K562 (cell line): ENCODE data around the gene PRMT3. TPM values are rescaled to one million over a fixed set of nuclear protein-coding genes. Genes with fewer than 3 reads are reported as not detected.

Source experiments
- ATAC-seq: fragments of 200-7000 bp; cut with Tn5 transposase; 3 replicates; pipeline ENCODE4 v1.9.1; 2020; ENCODE audit warnings: moderate library complexity
- BruUV-seq: library from RNA; stranded (reverse); fragments of 400-500 nt; replicated peaks from 2 replicates; lab custom pipeline; 2021; lab: Mats Ljungman, UMichigan
- CTCF ChIA-PET: fragments of 300-600 bp; formaldehyde crosslinking; extraction: SDS; loops from one replicate; lab custom pipeline; 2021; ENCODE audit warnings: low intra/inter-chr PET ratio; lab: Yijun Ruan, JAX
- POLR2A ChIA-PET: fragments of 300-600, 350-650 bp; sonication (Branson Sonifier 250); formaldehyde crosslinking; extraction: SDS; loops from one replicate; lab custom pipeline; 2021; ENCODE audit warnings: antibody characterized with exemption, inconsistent platforms; lab: Yijun Ruan, JAX
- DNase-seq, 4 experiments: peaks; one replicate each; pipeline versions ENCODE4 v3.0.0 to v3.0.0-alpha.2; 2011 to 2018; ENCODE audit warnings: low spot score in 3 of 4, mixed read lengths in 3 of 4; ENCODE audit errors: extremely low read depth in 1 of 4
- FAIRE-seq: peaks from 2 replicates; lab custom pipeline; 2011; peaks lifted over from hg19 to GRCh38; lab: Jason Lieb, UNC
- H2AFZ ChIP-seq: 2 replicates; pipeline ENCODE4 v1.6.0; 2011; ENCODE audit warnings: low read depth, low read length, control low read depth, inconsistent platforms
- H3K27ac ChIP-seq: fragments of 200-600 bp; 3 replicates; pipeline ENCODE4 v1.8.0; 2011; ENCODE audit warnings: low read depth, mild to moderate bottlenecking, control low read depth, inconsistent platforms, low read length, moderate library complexity, mixed read lengths; ENCODE audit errors: extremely low read depth
- H3K27me3 ChIP-seq, 2 experiments: fragments of 300-600 bp in 1 of 2; 2 replicates in 1 of 2; 3 replicates in 1 of 2; pipeline versions ENCODE4 v1.6.0 to v1.8.0; 2011; ENCODE audit warnings: inconsistent platforms in 2 of 2, low read length in 2 of 2, mild to moderate bottlenecking in 1 of 2, mixed read lengths in 1 of 2, moderate library complexity in 1 of 2; ENCODE audit not compliant: control insufficient read depth in 2 of 2, insufficient read depth in 2 of 2
- H3K36me3 ChIP-seq: fragments of 300-600 bp; 3 replicates; pipeline ENCODE4 v1.8.0; 2011; ENCODE audit warnings: mild to moderate bottlenecking, low read length, inconsistent platforms; ENCODE audit not compliant: control insufficient read depth, insufficient read depth
- H3K4me1 ChIP-seq, 2 experiments: fragments of 200-600 bp in 1 of 2; replicated peaks in 1 of 2; 2 replicates in 1 of 2; 3 replicates in 1 of 2; pipeline versions ENCODE4 v1.5.1 to v1.8.0; 2011; ENCODE audit warnings: inconsistent platforms in 2 of 2, low read length in 2 of 2, mild to moderate bottlenecking in 1 of 2, mixed read lengths in 1 of 2, moderate library complexity in 1 of 2; ENCODE audit not compliant: control insufficient read depth in 2 of 2, insufficient read depth in 2 of 2
- H3K4me2 ChIP-seq: 2 replicates; pipeline ENCODE4 v1.6.1; 2011; ENCODE audit warnings: low read length, control low read depth, inconsistent platforms, mixed read lengths; ENCODE audit not compliant: insufficient read depth
- H3K4me3 ChIP-seq: fragments of 200-600 bp; sonication (generic), shearing (Covaris generic); 2 replicates; pipeline ENCODE4 v1.5.1; 2016; ENCODE audit warnings: control low read depth, inconsistent platforms
- H3K79me2 ChIP-seq: fragments of 200-600 bp; 3 replicates; pipeline ENCODE4 v1.8.0; 2011; ENCODE audit warnings: low read length, inconsistent platforms; ENCODE audit not compliant: control insufficient read depth, insufficient read depth
- H3K9ac ChIP-seq, 2 experiments: 2 replicates each; pipeline versions ENCODE4 v1.6.0 to v1.6.1; 2011; ENCODE audit warnings: low read depth in 2 of 2, low read length in 2 of 2, control low read depth in 1 of 2, inconsistent platforms in 1 of 2, mild to moderate bottlenecking in 1 of 2, mixed read lengths in 1 of 2; ENCODE audit not compliant: insufficient read depth in 1 of 2
- H3K9me1 ChIP-seq: one replicate; pipeline ENCODE4 v1.6.0; 2011; ENCODE audit warnings: inconsistent platforms, mild to moderate bottlenecking, low read length, moderate library complexity; ENCODE audit not compliant: control insufficient read depth, insufficient read depth
- H3K9me3 ChIP-seq: replicated peaks from 2 replicates; pipeline ENCODE4 v1.5.1; 2011; ENCODE audit warnings: low read depth, low read length, inconsistent platforms; ENCODE audit not compliant: control insufficient read depth, insufficient read depth
- H4K20me1 ChIP-seq: replicated peaks from 2 replicates; pipeline ENCODE4 v1.6.1; 2011; ENCODE audit warnings: low read length, inconsistent platforms, mixed read lengths; ENCODE audit not compliant: control insufficient read depth, insufficient read depth
- LCOR ChIP-seq: sonication (generic); formaldehyde crosslinking; IDR thresholded peaks from 2 replicates; pipeline ENCODE4 v1.8.0; 2022; ENCODE audit warnings: mild to moderate bottlenecking, missing genetic modification reagents
- PTRF ChIP-seq: fragments of 450-650 bp; IDR thresholded peaks from 2 replicates; pipeline ENCODE4 v1.6.1; 2016; ENCODE audit warnings: mild to moderate bottlenecking, missing genetic modification characterization, missing compliant biosample characterization
- STAT5B ChIP-seq: fragments of 250-450 bp; sonication (Bioruptor Pico); IDR thresholded peaks from 2 replicates; pipeline ENCODE4 v1.8.0; 2021; ENCODE audit warnings: mild to moderate bottlenecking, inconsistent platforms
- ZBTB40 ChIP-seq, 2 experiments: fragments of 450-650 bp in 1 of 2; sonication (generic) in 1 of 2; formaldehyde crosslinking in 1 of 2; IDR thresholded peaks; 2 replicates each; pipeline versions ENCODE4 v1.7.1 to v1.9.0; 2016 to 2022; ENCODE audit warnings: inconsistent platforms in 1 of 2, mild to moderate bottlenecking in 1 of 2, missing genetic modification reagents in 1 of 2
- ZNF592 ChIP-seq: fragments of 450-650 bp; IDR thresholded peaks from 2 replicates; pipeline ENCODE4 v1.6.1; 2017; ENCODE audit warnings: antibody characterized with exemption, mild to moderate bottlenecking
- WGBS: fragments of 100-300 bp; shearing (Covaris generic); methylation state at CpG from one replicate; pipeline ENCODE4 v1.1.6; 2016; ENCODE audit warnings: low coverage, mixed read lengths; ENCODE audit not compliant: insufficient coverage; ENCODE audit errors: missing lambda C conversion rate; 5-methylcytosine and 5-hydroxymethylcytosine counted together
- in situ Hi-C: fragments of 300-500 bp; cut with MboI; formaldehyde crosslinking; loops from 4 replicates; pipeline ENCODE4 v1.15.0; 2018; ENCODE audit warnings: inconsistent platforms, mixed read lengths
- intact Hi-C: fragments of 100-400 bp; cut with micrococcal nuclease; formaldehyde crosslinking; loops from 2 replicates; pipeline ENCODE4 v1.14.2; 2022
- polyA plus RNA-seq, 8 experiments: library from polyadenylated mRNA; depleted of rRNA in 4 of 8; stranded (reverse) in 5 of 8; unstranded in 3 of 8; fragments of >200 nt; fragmentation: Nextera tagmentation in 2 of 8; fragmentation: Illumina TruSeq in 1 of 8; extraction: Ambion mirVana in 2 of 8; extraction: Trizol in 1 of 8; gene quantifications; 2 replicates each; pipeline versions ENCODE4 v1.2.1 to v1.2.3, GENCODE V29; 2011 to 2014; ENCODE audit warnings: inconsistent platforms in 1 of 8, missing spikeins in 1 of 8
- total RNA-seq, 7 experiments: library from RNA; depleted of rRNA in 6 of 7; stranded (reverse); fragments of >200 nt in 6 of 7; fragmentation: Illumina TruSeq in 2 of 7; extraction: Trizol in 2 of 7; gene quantifications; 2 replicates each; pipeline versions ENCODE4 v1.2.1 to v1.2.3, GENCODE V29; 2011 to 2021; ENCODE audit warnings: low replicate concordance in 1 of 7
- TF ChIP-seq, protein P1 (sequence below): fragments of 450-650 bp; formaldehyde crosslinking; IDR thresholded peaks from 2 replicates; pipeline ENCODE4 v1.4.0; 2020; ENCODE audit warnings: mild to moderate bottlenecking, mixed read lengths

The PRMT3 gene
- total and polyA plus RNA-seq, 9 of the 15 experiments (the other 6 are each of a cell fraction or from before 2014, with no cell fraction given) = 24.0 to 62.1 (median 44.7) TPM

DNA sequence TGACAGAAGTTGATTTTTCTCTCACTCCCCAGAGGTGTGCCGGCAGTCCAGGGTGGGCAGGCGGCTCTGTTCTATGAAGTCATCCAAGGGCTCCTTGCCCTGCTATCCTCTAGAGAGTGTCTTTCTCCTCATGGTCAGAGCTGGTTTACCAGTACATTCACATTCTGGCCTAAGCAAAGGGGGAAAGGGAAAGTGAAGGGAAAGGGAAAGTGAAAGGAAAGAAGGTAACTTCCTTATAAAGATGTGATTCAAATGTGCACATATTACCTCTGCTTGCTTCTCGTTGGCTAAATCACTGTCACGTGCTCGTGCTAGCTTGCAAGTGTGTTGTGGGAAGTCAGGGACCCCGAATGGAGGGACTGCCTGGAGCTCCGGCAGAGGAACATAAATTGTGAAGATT lies 26.9 kb upstream of the PRMT3 start:
- peaks cover 15 to 52% of the 10 kb centered on the region in 2 experiments for H3K4me1 ChIP-seq
- WGBS = 52% methylated on average over 7 of the region's 7 CpGs
- intact Hi-C loops = no loop called here
- H4K20me1 ChIP-seq = no peaks in the 10 kb centered on the region
- H3K27me3 ChIP-seq = no peaks in the 10 kb centered on the region
- no peak overlapping the region for H3K4me3 ChIP-seq
- H2AFZ ChIP-seq = peak overlapping the region; percentile 89
- DNase-seq (no peak), ATAC-seq (no peak), FAIRE-seq (no peak)
- in situ Hi-C loops = no loop called here
- BruUV-seq = no TSS peak
- peaks cover 16% of the 10 kb centered on the region for H3K79me2 ChIP-seq
- ChIA-PET POLR2A (interaction anchor here (0.8 kb wide), 1 partner anchor 13 kb away, joined by 3 read pairs; no protein-coding TSS in a partner anchor), CTCF (no interaction called here)
- H3K36me3 ChIP-seq = no peaks in the 10 kb centered on the region; the same call in 2 of the 3 replicates
- H3K9me3 ChIP-seq = no peaks in the 10 kb centered on the region
- peak overlapping the region; percentile 64 for H3K4me2 ChIP-seq
- H3K27ac ChIP-seq = 0 out of 3 replicates have a peak overlapping the region, but pooled peaks have one; percentile 48
- no peaks in the 10 kb centered on the region for H3K9me1 ChIP-seq
- no peak overlapping the region for H3K9ac ChIP-seq
- TF ChIP-seq LCOR (CRISPR knock-in tag) = no peak
- TF ChIP-seq, protein P1, sequence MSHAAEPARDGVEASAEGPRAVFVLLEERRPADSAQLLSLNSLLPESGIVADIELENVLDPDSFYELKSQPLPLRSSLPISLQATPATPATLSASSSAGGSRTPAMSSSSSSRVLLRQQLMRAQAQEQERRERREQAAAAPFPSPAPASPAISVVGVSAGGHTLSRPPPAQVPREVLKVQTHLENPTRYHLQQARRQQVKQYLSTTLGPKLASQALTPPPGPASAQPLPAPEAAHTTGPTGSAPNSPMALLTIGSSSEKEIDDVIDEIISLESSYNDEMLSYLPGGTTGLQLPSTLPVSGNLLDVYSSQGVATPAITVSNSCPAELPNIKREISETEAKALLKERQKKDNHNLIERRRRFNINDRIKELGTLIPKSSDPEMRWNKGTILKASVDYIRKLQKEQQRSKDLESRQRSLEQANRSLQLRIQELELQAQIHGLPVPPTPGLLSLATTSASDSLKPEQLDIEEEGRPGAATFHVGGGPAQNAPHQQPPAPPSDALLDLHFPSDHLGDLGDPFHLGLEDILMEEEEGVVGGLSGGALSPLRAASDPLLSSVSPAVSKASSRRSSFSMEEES (CRISPR knock-in tag) = peak; percentile 65
- no peak; the same call in 1 of the 2 replicates for TF ChIP-seq ZNF592
- peak; percentile 68 for TF ChIP-seq ZBTB40 (IDR thresholded peaks at IDR 0.05)
- TF ChIP-seq ZBTB40 (CRISPR knock-in tag; IDR thresholded peaks at IDR 0.05) = no peak
- TF ChIP-seq STAT5B (CRISPR knock-in tag) = no peak
- TF ChIP-seq PTRF (tag) = no peak
